Measurements from ENCODE around the gene FTSJ1.
"Not testable (repeated sequence)": the region's sequence is repeated elsewhere in the genome, so short reads cannot be mapped to it uniquely, and the experiment has no call there.

The FTSJ1 gene

DNA sequence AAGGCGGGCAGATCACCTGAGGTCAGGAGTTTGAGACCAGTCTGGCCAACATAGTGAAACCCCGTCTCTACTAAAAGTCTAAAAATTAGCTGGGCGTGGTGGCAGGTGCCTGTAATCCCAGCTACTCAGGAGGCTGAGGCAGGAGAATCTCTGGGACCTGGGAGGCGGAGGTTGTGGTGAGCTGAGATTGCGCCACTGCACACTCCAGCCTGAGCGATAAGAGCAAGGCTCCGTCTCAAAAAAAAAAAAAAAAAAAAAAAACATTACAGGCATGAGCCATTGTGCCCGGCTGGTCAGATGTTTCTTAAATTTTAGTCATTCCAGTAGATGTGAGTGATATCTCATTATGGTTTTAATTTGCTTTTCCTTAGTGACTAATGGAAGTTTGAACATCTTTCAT lies 49.9 kb downstream of the FTSJ1 start:
- DNase-seq (ENCODE audit: low spot score), result not testable (repeated sequence)

- no peak for DNase-seq (ENCODE audit: low spot score)
These were observed 54.7 kb downstream of the FTSJ1 start for GRCh38 chrX:48530736-48531135.

DNA sequence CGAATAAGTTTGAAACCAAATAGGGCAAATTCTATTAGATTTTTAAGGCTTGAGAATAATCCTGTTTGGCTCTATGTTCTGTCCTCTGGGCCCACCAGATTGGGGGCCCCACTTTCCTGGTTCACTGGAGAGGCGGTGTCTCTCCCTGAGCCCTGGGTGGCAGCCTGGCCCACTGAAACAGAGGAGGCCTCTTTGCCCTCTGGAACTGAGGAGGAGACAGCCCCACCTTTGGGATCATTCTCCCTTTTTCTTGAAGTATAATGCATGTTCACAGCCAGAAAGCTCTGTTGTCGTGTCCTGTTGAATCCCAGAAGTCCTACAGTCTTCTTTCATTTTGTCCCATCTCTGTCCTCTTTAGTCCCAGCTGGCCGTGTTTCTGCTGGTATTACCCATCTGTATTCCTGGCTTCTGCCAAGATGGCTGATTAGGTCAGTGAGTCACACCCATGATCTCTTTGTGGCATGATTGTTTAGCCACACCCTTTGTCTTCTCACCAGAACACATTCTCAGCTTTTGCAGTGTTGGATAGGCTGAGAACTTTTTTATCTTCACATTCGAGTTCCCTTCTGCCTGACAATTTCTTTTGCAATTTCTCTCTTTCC lies 55.5 kb downstream of the FTSJ1 start:
- peak; percentile 36 for DNase-seq (ENCODE audit: low spot score)

- no peak for DNase-seq (ENCODE audit: low spot score)
These were observed 56.2 kb downstream of the FTSJ1 start for GRCh38 chrX:48532161-48532560.

- DNase-seq (ENCODE audit: low spot score), result no peak
These were observed 57.2 kb downstream of the FTSJ1 start for GRCh38 chrX:48533165-48533564.
